ENCODE measurements around the gene SDK2. TPM values are rescaled to one million over a fixed set of nuclear protein-coding genes. Genes with fewer than 3 reads are reported as not detected.

The SDK2 gene
- total RNA-seq, 1 donor from 2014 or later: 1.4 TPM

- intact Hi-C loops (cut with DNase I): no loop called here
- no peak for DNase-seq
- Histone ChIP-seq H3K36me3 (no peaks in the 10 kb centered on the region), H3K9me3 (no peaks in the 10 kb centered on the region), H3K4me1 (no peaks in the 10 kb centered on the region), H3K4me3 (no peak overlapping the region), H3K27ac (no peak overlapping the region), H3K27me3 (ENCODE audit: low read depth) (no peaks in the 10 kb centered on the region)
- ATAC-seq: no peak
- TF ChIP-seq, protein P1, sequence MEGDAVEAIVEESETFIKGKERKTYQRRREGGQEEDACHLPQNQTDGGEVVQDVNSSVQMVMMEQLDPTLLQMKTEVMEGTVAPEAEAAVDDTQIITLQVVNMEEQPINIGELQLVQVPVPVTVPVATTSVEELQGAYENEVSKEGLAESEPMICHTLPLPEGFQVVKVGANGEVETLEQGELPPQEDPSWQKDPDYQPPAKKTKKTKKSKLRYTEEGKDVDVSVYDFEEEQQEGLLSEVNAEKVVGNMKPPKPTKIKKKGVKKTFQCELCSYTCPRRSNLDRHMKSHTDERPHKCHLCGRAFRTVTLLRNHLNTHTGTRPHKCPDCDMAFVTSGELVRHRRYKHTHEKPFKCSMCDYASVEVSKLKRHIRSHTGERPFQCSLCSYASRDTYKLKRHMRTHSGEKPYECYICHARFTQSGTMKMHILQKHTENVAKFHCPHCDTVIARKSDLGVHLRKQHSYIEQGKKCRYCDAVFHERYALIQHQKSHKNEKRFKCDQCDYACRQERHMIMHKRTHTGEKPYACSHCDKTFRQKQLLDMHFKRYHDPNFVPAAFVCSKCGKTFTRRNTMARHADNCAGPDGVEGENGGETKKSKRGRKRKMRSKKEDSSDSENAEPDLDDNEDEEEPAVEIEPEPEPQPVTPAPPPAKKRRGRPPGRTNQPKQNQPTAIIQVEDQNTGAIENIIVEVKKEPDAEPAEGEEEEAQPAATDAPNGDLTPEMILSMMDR (IDR thresholded peaks at IDR 0.05): no peak
Observed at GRCh38 chr17:73522696-73523095, 121.5 kb downstream of the SDK2 start.

GRCh38 chr17:73522107-73522506, 122.1 kb downstream of the SDK2 start:
- no peaks in the 10 kb centered on the region for H3K4me1 ChIP-seq
- intact Hi-C loops (cut with DNase I): no loop called here
- no peak overlapping the region for H3K4me3 ChIP-seq
- no peaks in the 10 kb centered on the region for H3K9me3 ChIP-seq
- H3K27me3 ChIP-seq (ENCODE audit: low read depth): no peaks in the 10 kb centered on the region
- TF ChIP-seq, protein P1 (IDR thresholded peaks at IDR 0.05): no peak
- no peak for DNase-seq
- ATAC-seq: no peak
- no peaks in the 10 kb centered on the region for H3K36me3 ChIP-seq
- H3K27ac ChIP-seq: no peak overlapping the region

GRCh38 chr17:73521376-73521775, 122.9 kb downstream of the SDK2 start:
- H3K27ac ChIP-seq: no peak overlapping the region
- no peak for ATAC-seq
- H3K9me3 ChIP-seq: no peaks in the 10 kb centered on the region
- no peaks in the 10 kb centered on the region for H3K27me3 ChIP-seq (ENCODE audit: low read depth)
- TF ChIP-seq, protein P1 (IDR thresholded peaks at IDR 0.05): no peak
- intact Hi-C loops (cut with DNase I): no loop called here
- no peaks in the 10 kb centered on the region for H3K4me1 ChIP-seq
- DNase-seq: no peak
- no peak overlapping the region for H3K4me3 ChIP-seq
- H3K36me3 ChIP-seq: no peaks in the 10 kb centered on the region

- no peaks in the 10 kb centered on the region for H3K27me3 ChIP-seq (ENCODE audit: low read depth)
- ATAC-seq (no peak), DNase-seq (no peak)
- intact Hi-C loops (cut with DNase I): no loop called here
- no peak overlapping the region for H3K4me3 ChIP-seq
- TF ChIP-seq, protein P1 (IDR thresholded peaks at IDR 0.05): no peak
- H3K27ac ChIP-seq: no peak overlapping the region
- no peaks in the 10 kb centered on the region for H3K9me3 ChIP-seq
- no peaks in the 10 kb centered on the region for H3K4me1 ChIP-seq
- no peaks in the 10 kb centered on the region for H3K36me3 ChIP-seq
Observed at GRCh38 chr17:73520369-73520761, 123.9 kb downstream of the SDK2 start.

GRCh38 chr17:73519714-73520368, 124.4 kb downstream of the SDK2 start:
- DNase-seq: no peak
- intact Hi-C loops (cut with DNase I): no loop called here
- no peaks in the 10 kb centered on the region for H3K4me1 ChIP-seq
- no peak for ATAC-seq
- H3K9me3 ChIP-seq: no peaks in the 10 kb centered on the region
- TF ChIP-seq, protein P1 (IDR thresholded peaks at IDR 0.05): no peak
- no peaks in the 10 kb centered on the region for H3K27me3 ChIP-seq (ENCODE audit: low read depth)
- H3K36me3 ChIP-seq: no peaks in the 10 kb centered on the region
- no peak overlapping the region for H3K27ac ChIP-seq
- H3K4me3 ChIP-seq: no peak overlapping the region
